ENCODE results near the gene TMPRSS9. TPM values are rescaled to one million over a fixed set of nuclear protein-coding genes. Genes with fewer than 3 reads are reported as not detected.

The TMPRSS9 gene
- total RNA-seq, 4 donors from 2014 or later = 0.13 to 0.78 TPM; not detected in 2

DNA sequence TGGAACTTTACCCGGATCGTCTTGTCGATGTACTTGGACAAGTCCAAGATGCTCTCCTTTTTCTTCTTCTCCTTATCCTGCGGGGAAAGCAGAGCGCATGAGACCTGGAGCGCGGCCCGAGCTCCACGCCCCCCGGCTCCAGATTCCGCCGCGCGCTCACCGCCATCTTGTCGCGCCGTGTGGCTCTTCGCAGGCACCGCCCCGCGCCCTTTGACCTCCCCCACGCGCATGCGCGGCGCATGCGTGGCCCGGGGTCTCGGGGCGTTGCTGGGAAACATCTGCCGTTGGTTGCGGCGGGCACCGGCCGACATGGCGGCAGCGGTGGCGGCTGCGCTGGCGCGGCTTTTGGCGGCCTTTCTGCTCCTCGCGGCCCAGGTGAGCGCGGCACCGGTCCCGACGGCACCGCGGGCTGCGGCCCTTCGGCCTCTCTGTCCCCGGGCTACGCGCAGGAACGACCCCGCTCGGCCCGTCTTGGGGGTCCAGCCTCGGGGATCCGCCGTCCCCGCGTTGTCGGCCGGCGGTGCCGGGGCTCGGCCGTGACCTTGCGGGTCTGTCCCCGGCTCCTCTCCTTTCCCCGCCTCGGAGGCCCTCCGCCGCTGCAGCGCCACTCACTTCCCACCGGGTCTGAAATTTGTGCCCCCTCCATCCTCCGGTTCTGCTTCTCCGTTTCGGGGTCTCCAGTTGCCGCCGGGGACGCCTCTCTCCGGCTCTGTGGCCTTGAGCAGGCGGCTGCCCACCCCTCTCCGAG, 31.5 kb upstream of the TMPRSS9 start, which contains the start of the genes LSM7 and SPPL2B:
LSM7 (minus strand) TSS at position 186 of the 748 bp plus-strand sequence; CDS start at position 166, 20 bp downstream.
SPPL2B (plus strand) TSS at position 284 of the 748 bp plus-strand sequence; CDS start at position 310, 26 bp downstream.
- H3K27ac ChIP-seq = peak within 1 kb of the TSS in 2 of 3 donors; percentile 24 to 35
- H3K36me3 ChIP-seq = peaks cover 0 to 2% of the 10 kb centered on the region in 2 donors
- no peaks in the 10 kb centered on the region for H3K27me3 ChIP-seq
- no peaks in the 10 kb centered on the region for H3K9me3 ChIP-seq
- peaks cover 40 to 56% of the 10 kb centered on the region in 2 donors for H3K4me1 ChIP-seq
- DNase-seq = peak; percentile 89 to 91
- intact Hi-C loops (cut with DNase I) = no loop called here
- TF ChIP-seq POLR2A (IDR thresholded peaks at IDR 0.05) = peak in 1 of 2 donors; percentile 80
- TF ChIP-seq, protein P1, sequence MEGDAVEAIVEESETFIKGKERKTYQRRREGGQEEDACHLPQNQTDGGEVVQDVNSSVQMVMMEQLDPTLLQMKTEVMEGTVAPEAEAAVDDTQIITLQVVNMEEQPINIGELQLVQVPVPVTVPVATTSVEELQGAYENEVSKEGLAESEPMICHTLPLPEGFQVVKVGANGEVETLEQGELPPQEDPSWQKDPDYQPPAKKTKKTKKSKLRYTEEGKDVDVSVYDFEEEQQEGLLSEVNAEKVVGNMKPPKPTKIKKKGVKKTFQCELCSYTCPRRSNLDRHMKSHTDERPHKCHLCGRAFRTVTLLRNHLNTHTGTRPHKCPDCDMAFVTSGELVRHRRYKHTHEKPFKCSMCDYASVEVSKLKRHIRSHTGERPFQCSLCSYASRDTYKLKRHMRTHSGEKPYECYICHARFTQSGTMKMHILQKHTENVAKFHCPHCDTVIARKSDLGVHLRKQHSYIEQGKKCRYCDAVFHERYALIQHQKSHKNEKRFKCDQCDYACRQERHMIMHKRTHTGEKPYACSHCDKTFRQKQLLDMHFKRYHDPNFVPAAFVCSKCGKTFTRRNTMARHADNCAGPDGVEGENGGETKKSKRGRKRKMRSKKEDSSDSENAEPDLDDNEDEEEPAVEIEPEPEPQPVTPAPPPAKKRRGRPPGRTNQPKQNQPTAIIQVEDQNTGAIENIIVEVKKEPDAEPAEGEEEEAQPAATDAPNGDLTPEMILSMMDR (IDR thresholded peaks at IDR 0.05) = no peak
- 1% methylated on average over 48 to 57 of the region's 89 CpGs for WGBS, 2 donors
- H3K4me3 ChIP-seq (replicated peaks in 1 of 3) = peak within 1 kb of the TSS; percentile 60 to 92 (median 84)

DNA sequence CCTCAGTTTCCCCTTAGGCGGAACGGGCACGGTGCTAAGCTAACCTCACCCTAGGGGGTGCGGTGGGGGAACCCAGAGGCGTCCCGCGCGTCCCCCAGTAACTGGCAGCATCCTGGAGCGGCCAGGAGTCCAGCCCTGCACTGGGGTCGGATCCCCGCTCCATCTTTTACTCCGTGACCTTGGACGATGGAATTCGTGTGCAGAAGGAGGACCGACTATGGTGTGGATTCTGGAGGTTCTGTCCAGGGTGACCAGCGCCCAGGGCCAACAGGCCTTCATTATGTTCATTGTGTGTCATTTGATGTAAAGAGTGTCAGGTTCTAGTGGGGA, 31.0 kb upstream of the TMPRSS9 start:
- 4 to 12% methylated on average over 5 to 16 of the region's 16 CpGs for WGBS, 2 donors
- H3K9me3 ChIP-seq = no peaks in the 10 kb centered on the region
- intact Hi-C loops (cut with DNase I) = no loop called here
- H3K4me3 ChIP-seq (replicated peaks in 1 of 3) = peak overlapping the region; percentile 60 to 92 (median 84)
- no peaks in the 10 kb centered on the region for H3K27me3 ChIP-seq
- TF ChIP-seq, protein P1 (IDR thresholded peaks at IDR 0.05) = no peak
- no peak for TF ChIP-seq POLR2A (IDR thresholded peaks at IDR 0.05)
- H3K27ac ChIP-seq = peak overlapping the region in 1 of 3 donors; percentile 35
- DNase-seq = no peak
- peaks cover 40 to 60% of the 10 kb centered on the region in 2 donors for H3K4me1 ChIP-seq
- H3K36me3 ChIP-seq = no peaks in the 10 kb centered on the region

DNA sequence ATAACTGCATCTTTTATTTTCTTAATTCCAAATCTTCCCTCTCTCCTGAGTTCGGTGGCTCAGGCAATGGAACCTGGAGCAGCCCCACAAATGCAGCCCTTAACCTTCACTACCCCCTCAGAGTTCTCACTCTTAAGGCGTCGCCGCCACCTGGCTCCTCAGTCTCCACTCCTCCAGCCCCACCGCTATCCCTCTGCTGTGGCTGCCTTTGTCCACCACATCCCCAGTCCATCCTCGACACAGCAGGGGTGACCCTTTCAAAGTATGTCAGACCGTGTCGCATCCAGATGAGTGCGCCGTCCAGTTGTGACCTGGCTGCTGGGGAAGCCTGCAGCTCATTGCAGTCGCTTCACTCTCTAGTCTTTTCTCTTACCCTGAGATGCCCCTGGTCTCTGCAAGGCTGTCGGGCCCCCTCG, 30.6 kb upstream of the TMPRSS9 start:
- TF ChIP-seq POLR2A (IDR thresholded peaks at IDR 0.05) = no peak
- TF ChIP-seq, protein P1 (IDR thresholded peaks at IDR 0.05) = no peak
- Histone ChIP-seq H3K4me3 (replicated peaks in 1 of 3) (peak overlapping the region in 2 of 3 donors; percentile 60 to 84), H3K36me3 (no peaks in the 10 kb centered on the region), H3K27ac (no peak overlapping the region), H3K4me1 (peaks cover 40 to 60% of the 10 kb centered on the region in 2 donors), H3K9me3 (no peaks in the 10 kb centered on the region), H3K27me3 (no peaks in the 10 kb centered on the region)
- DNase-seq = no peak
- intact Hi-C loops (cut with DNase I) = no loop called here
- 62 to 68% methylated on average over 13 of the region's 13 CpGs for WGBS, 2 donors

DNA sequence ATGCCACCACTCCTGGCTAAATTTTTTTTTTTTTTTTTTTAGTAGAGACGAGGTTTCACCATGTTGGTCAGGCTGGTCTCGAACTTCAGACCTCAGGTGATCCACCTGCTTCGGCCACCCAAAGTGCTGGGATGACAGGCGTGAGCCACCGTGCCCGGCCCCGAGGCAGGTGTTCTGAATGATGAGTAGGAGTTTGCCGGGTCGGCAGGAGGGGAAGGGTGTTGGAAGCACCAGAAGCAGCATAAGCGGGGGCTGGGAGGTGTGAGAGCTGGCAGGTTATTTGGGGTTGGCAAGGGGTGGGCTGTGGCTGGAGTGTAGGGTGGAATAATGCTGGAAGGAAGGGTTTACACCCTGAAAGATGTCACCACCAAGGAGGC, 29.8 kb upstream of the TMPRSS9 start:
- 82 to 85% methylated on average over 10 of the region's 10 CpGs for WGBS, 2 donors
- intact Hi-C loops (cut with DNase I) = loop anchor here (5.0 kb wide), 1 partner anchor 93 kb away; the partner anchor contains the start of genes PLEKHJ1 and SF3A2
- H3K4me3 ChIP-seq (replicated peaks in 1 of 3) = no peak overlapping the region
- DNase-seq = no peak
- no peak overlapping the region for H3K27ac ChIP-seq
- no peaks in the 10 kb centered on the region for H3K9me3 ChIP-seq
- no peaks in the 10 kb centered on the region for H3K27me3 ChIP-seq
- peaks cover 40 to 60% of the 10 kb centered on the region in 2 donors for H3K4me1 ChIP-seq
- no peak for TF ChIP-seq POLR2A (IDR thresholded peaks at IDR 0.05)
- TF ChIP-seq, protein P1 (IDR thresholded peaks at IDR 0.05) = no peak
- H3K36me3 ChIP-seq = no peaks in the 10 kb centered on the region

All from thyroid gland (tissue), 4 donors.